ENCODE results near the gene CXCL8. TPM values are rescaled to one million over a fixed set of nuclear protein-coding genes. Genes with fewer than 3 reads are reported as not detected.

Gene CXCL8
- total RNA-seq, 4 donors from 2014 or later = 1.4 to 3.8 (median 2.7) TPM

- Histone ChIP-seq H3K36me3 (no peaks in the 10 kb centered on the region), H3K27ac (peak overlapping the region; percentile 84 to 98 (median 85)), H3K9me3 (no peaks in the 10 kb centered on the region), H3K4me1 (peaks cover 45 to 56% of the 10 kb centered on the region in 2 donors), H3K4me3 (replicated peaks in 1 of 3) (no peak overlapping the region), H3K27me3 (no peaks in the 10 kb centered on the region)
- intact Hi-C loops (cut with DNase I) = no loop called here
- peak in 2 of 6 experiments; percentile 11 to 15 for TF ChIP-seq CTCF (IDR thresholded peaks at IDR 0.05)
- peak in 1 of 2 donors; percentile 41 for TF ChIP-seq POLR2A (IDR thresholded peaks at IDR 0.05)
- 27 to 34% methylated on average over 2 of the region's 2 CpGs for WGBS, 2 donors
- DNase-seq = peak; percentile 78 to 82
Observed at GRCh38 chr4:73698217-73698616, 42.2 kb upstream of the CXCL8 start.

- TF ChIP-seq POLR2A (IDR thresholded peaks at IDR 0.05) (no peak), CTCF (IDR thresholded peaks at IDR 0.05) (no peak)
- intact Hi-C loops (cut with DNase I) = no loop called here
- H3K4me1 ChIP-seq = peaks cover 71 to 78% of the 10 kb centered on the region in 2 donors
- H3K27ac ChIP-seq = peak overlapping the region; percentile 80 to 92 (median 81)
- H3K36me3 ChIP-seq = no peaks in the 10 kb centered on the region
- H3K27me3 ChIP-seq = no peaks in the 10 kb centered on the region
- H3K9me3 ChIP-seq = no peaks in the 10 kb centered on the region
- WGBS, 2 donors = 75 to 77% methylated on average over 5 of the region's 5 CpGs
- no peak overlapping the region for H3K4me3 ChIP-seq (replicated peaks in 1 of 3)
- peak in 1 of 2 donors; percentile 17 for DNase-seq
Observed at GRCh38 chr4:73701116-73701515, 39.3 kb upstream of the CXCL8 start.

- intact Hi-C loops (cut with DNase I) = no loop called here
- no peak for TF ChIP-seq POLR2A (IDR thresholded peaks at IDR 0.05)
- DNase-seq = no peak
- Histone ChIP-seq H3K4me3 (replicated peaks in 1 of 3) (no peak overlapping the region), H3K9me3 (no peaks in the 10 kb centered on the region), H3K27ac (peak overlapping the region; percentile 85 to 92 (median 86)), H3K4me1 (peaks cover 68 to 75% of the 10 kb centered on the region in 2 donors), H3K27me3 (no peaks in the 10 kb centered on the region), H3K36me3 (no peaks in the 10 kb centered on the region)
- WGBS, 2 donors = 95 to 97% methylated on average over 2 of the region's 2 CpGs
Observed at GRCh38 chr4:73702796-73703287, 37.5 kb upstream of the CXCL8 start.

GRCh38 chr4:73703320-73703719 is 37.0 kb upstream of the CXCL8 start:
- peak overlapping the region; percentile 85 to 92 (median 86) for H3K27ac ChIP-seq
- no peaks in the 10 kb centered on the region for H3K27me3 ChIP-seq
- intact Hi-C loops (cut with DNase I) = no loop called here
- peaks cover 70 to 78% of the 10 kb centered on the region in 2 donors for H3K4me1 ChIP-seq
- TF ChIP-seq CTCF (IDR thresholded peaks at IDR 0.05) (no peak), POLR2A (IDR thresholded peaks at IDR 0.05) (no peak)
- no peaks in the 10 kb centered on the region for H3K36me3 ChIP-seq
- no peak overlapping the region for H3K4me3 ChIP-seq (replicated peaks in 1 of 3)
- WGBS, 2 donors = 91 to 96% methylated on average over 1 of the region's 1 CpG
- no peak for DNase-seq
- H3K9me3 ChIP-seq = no peaks in the 10 kb centered on the region

GRCh38 chr4:73704314-73705055 is 35.9 kb upstream of the CXCL8 start:
- Histone ChIP-seq H3K4me1 (peaks cover 62 to 70% of the 10 kb centered on the region in 2 donors), H3K4me3 (replicated peaks in 1 of 3) (no peak overlapping the region), H3K27me3 (no peaks in the 10 kb centered on the region), H3K27ac (peak overlapping the region; percentile 85 to 92 (median 86)), H3K9me3 (no peaks in the 10 kb centered on the region), H3K36me3 (no peaks in the 10 kb centered on the region)
- TF ChIP-seq CTCF (IDR thresholded peaks at IDR 0.05) (no peak), POLR2A (IDR thresholded peaks at IDR 0.05) (peak in 1 of 2 donors; percentile 36)
- intact Hi-C loops (cut with DNase I) = no loop called here
- WGBS, 2 donors = 28 to 31% methylated on average over 9 of the region's 9 CpGs
- peak; percentile 65 to 66 for DNase-seq
